Osteoblast (primary cell): ENCODE results near the gene CRIP1. TPM values are rescaled to one million over a fixed set of nuclear protein-coding genes. Genes with fewer than 3 reads are reported as not detected.

ENCODE experiments used
- DNase-seq: peaks from one replicate; pipeline ENCODE4 v3.0.0; 2011; ENCODE audit warnings: low spot score, mixed read lengths; ENCODE audit not compliant: insufficient read length; ENCODE audit errors: missing footprints
- H2AFZ ChIP-seq: 2 replicates; pipeline ENCODE4 v1.6.0; 2011; ENCODE audit warnings: mild to moderate bottlenecking, low read length
- H3K27ac ChIP-seq: 2 replicates; pipeline ENCODE4 v1.5.1; 2011; ENCODE audit warnings: mild to moderate bottlenecking, low read depth, low read length, moderate library complexity
- H3K27me3 ChIP-seq: 2 replicates; pipeline ENCODE4 v1.6.0; 2012; ENCODE audit warnings: mild to moderate bottlenecking, control low read depth, inconsistent platforms, low read length, moderate library complexity; ENCODE audit not compliant: insufficient read depth
- H3K36me3 ChIP-seq: 2 replicates; pipeline ENCODE4 v1.5.1; 2011; ENCODE audit warnings: mild to moderate bottlenecking, low read length, control low read depth, moderate library complexity; ENCODE audit not compliant: insufficient read depth
- H3K4me1 ChIP-seq: 2 replicates; pipeline ENCODE4 v1.5.1; 2011; ENCODE audit warnings: mild to moderate bottlenecking, low read length, control low read depth, moderate library complexity; ENCODE audit not compliant: insufficient read depth
- H3K4me2 ChIP-seq: 2 replicates; pipeline ENCODE4 v1.6.0; 2011; ENCODE audit warnings: mild to moderate bottlenecking, low read length; ENCODE audit not compliant: insufficient read depth
- H3K4me3 ChIP-seq: fragments of 200-600 bp; sonication (generic); 3 replicates; pipeline ENCODE4 v1.5.1; 2012; ENCODE audit warnings: mild to moderate bottlenecking, low read length, inconsistent platforms; ENCODE audit not compliant: insufficient read depth
- H3K79me2 ChIP-seq: 2 replicates; pipeline ENCODE4 v1.6.0; 2012; ENCODE audit warnings: mild to moderate bottlenecking, low read length, control low read depth, inconsistent platforms; ENCODE audit not compliant: insufficient read depth
- H3K9me3 ChIP-seq: 2 replicates; pipeline ENCODE4 v1.5.1; 2011; ENCODE audit warnings: low read depth, low read length, control low read depth
- H4K20me1 ChIP-seq: 2 replicates; pipeline ENCODE4 v1.6.0; 2012; ENCODE audit warnings: mild to moderate bottlenecking, low read length, control low read depth; ENCODE audit not compliant: insufficient read depth
- CTCF ChIP-seq: IDR thresholded peaks from 2 replicates; pipeline ENCODE4 v1.5.1; 2011; ENCODE audit warnings: mild to moderate bottlenecking, low read depth, low read length, moderate library complexity; ENCODE audit errors: extremely low read depth
- total RNA-seq: library from RNA; depleted of rRNA; stranded (reverse); fragments of >200 nt; gene quantifications from 2 replicates; pipeline ENCODE4 v1.2.3, GENCODE V29; 2012

Gene CRIP1
- total RNA-seq, 1 donor = 8.7 TPM

- Histone ChIP-seq H3K9me3 (no peaks in the 10 kb centered on the region), H3K4me1 (peaks cover 5% of the 10 kb centered on the region), H4K20me1 (no peaks in the 10 kb centered on the region), H3K36me3 (no peaks in the 10 kb centered on the region), H3K27ac (no peak overlapping the region), H3K4me3 (peak overlapping the region; percentile 77), H3K4me2 (peak overlapping the region; percentile 79), H3K79me2 (no peaks in the 10 kb centered on the region), H3K27me3 (peaks cover 6% of the 10 kb centered on the region), H2AFZ (peak overlapping the region; percentile 72)
- TF ChIP-seq CTCF = no peak
- peak; percentile 88 for DNase-seq
Measured at GRCh38 chr14:105526776-105527380, 40.2 kb downstream of the CRIP1 start.

GRCh38 chr14:105527381-105527825, 40.7 kb downstream of the CRIP1 start:
- H3K36me3 ChIP-seq = no peaks in the 10 kb centered on the region
- no peaks in the 10 kb centered on the region for H3K79me2 ChIP-seq
- no peaks in the 10 kb centered on the region for H3K9me3 ChIP-seq
- no peak for DNase-seq
- no peak for TF ChIP-seq CTCF
- H3K4me2 ChIP-seq = peak overlapping the region; percentile 79
- no peak overlapping the region for H3K27ac ChIP-seq
- peaks cover 5% of the 10 kb centered on the region for H3K4me1 ChIP-seq
- H2AFZ ChIP-seq = peak overlapping the region; percentile 72
- peak overlapping the region; percentile 77 for H3K4me3 ChIP-seq
- peaks cover 6% of the 10 kb centered on the region for H3K27me3 ChIP-seq
- H4K20me1 ChIP-seq = no peaks in the 10 kb centered on the region

GRCh38 chr14:105527826-105528585, 41.3 kb downstream of the CRIP1 start:
- peaks cover 5% of the 10 kb centered on the region for H3K4me1 ChIP-seq
- H3K79me2 ChIP-seq = no peaks in the 10 kb centered on the region
- peaks cover 6% of the 10 kb centered on the region for H3K27me3 ChIP-seq
- peak overlapping the region; percentile 77 for H3K4me3 ChIP-seq
- no peaks in the 10 kb centered on the region for H3K36me3 ChIP-seq
- TF ChIP-seq CTCF = peak; percentile 58
- no peaks in the 10 kb centered on the region for H4K20me1 ChIP-seq
- peak; percentile 100 for DNase-seq
- peak overlapping the region; percentile 79 for H3K4me2 ChIP-seq
- H3K9me3 ChIP-seq = no peaks in the 10 kb centered on the region
- peak overlapping the region; percentile 77 for H2AFZ ChIP-seq
- peak overlapping the region; percentile 28 for H3K27ac ChIP-seq
